Ovary (tissue), 9 donors: Measurements from ENCODE around the gene ASIP. TPM values are rescaled to one million over a fixed set of nuclear protein-coding genes. Genes with fewer than 3 reads are reported as not detected.
A peak's percentile ranks its signal among the peaks of the same experiment; 100 is the strongest.
"Not testable (repeated sequence)": the region's sequence is repeated elsewhere in the genome, so short reads cannot be mapped to it uniquely, and the experiment has no call there.

Experiments used
- DNase-seq, 5 donors: peaks; one replicate each; pipeline ENCODE4 v3.0.0-alpha.2; 2019 to 2020
- H3K27ac ChIP-seq, 2 donors: fragments of 200-600 bp; one replicate each; pipeline versions ENCODE4 v1.5.1 to v1.8.0; 2019 to 2022
- H3K27me3 ChIP-seq: fragments of 200-600 bp; one replicate; pipeline ENCODE4 v1.8.0; 2022
- H3K36me3 ChIP-seq: fragments of 200-600 bp; sonication (generic); one replicate; pipeline ENCODE4 v1.5.1; 2019
- H3K4me1 ChIP-seq: one replicate; pipeline ENCODE4 v1.8.1; 2013; ENCODE audit warnings: mild to moderate bottlenecking, moderate library complexity; ENCODE audit not compliant: insufficient read depth
- H3K4me3 ChIP-seq: fragments of 200-600 bp; sonication (generic); one replicate; pipeline ENCODE4 v1.5.1; 2017
- H3K9me3 ChIP-seq, 2 donors: fragments of 200-600 bp in 1 of 2; sonication (generic) in 1 of 2; one replicate each; pipeline versions ENCODE4 v1.5.1 to v1.8.1; 2013 to 2019; ENCODE audit warnings: mild to moderate bottlenecking in 1 of 2, moderate library complexity in 1 of 2
- CTCF ChIP-seq, 3 donors: fragments of 450-650 bp in 2 of 3; fragments of 200-600 bp in 1 of 3; IDR thresholded peaks; one replicate each; pipeline versions ENCODE4 v1.5.1 to v1.8.0; 2016 to 2022; ENCODE audit warnings: antibody characterized with exemption in 3 of 3, mild to moderate bottlenecking in 1 of 3
- EP300 ChIP-seq: sonication (generic); formaldehyde crosslinking; IDR thresholded peaks from one replicate; pipeline ENCODE4 v1.6.1; 2017; ENCODE audit warnings: antibody characterized with exemption
- POLR2A ChIP-seq: fragments of 450-650 bp; IDR thresholded peaks from one replicate; pipeline ENCODE4 v1.6.1; 2017; ENCODE audit warnings: antibody characterized with exemption, mild to moderate bottlenecking, moderate library complexity
- WGBS, 3 donors: extraction: QIAGEN DNeasy Blood & Tissue Kit in 1 of 3; methylation state at CpG; one replicate each; pipeline versions ENCODE4 v1.1.5 to v1.1.7; 2013 to 2017; 5-methylcytosine and 5-hydroxymethylcytosine counted together
- intact Hi-C, 4 donors: fragments of 100-400 bp; cut with DNase I; formaldehyde crosslinking; loops; one replicate each; pipeline versions ENCODE4 v1.11.0 to v1.15.1; 2022 to 2023
- polyA plus RNA-seq, 2 donors: library from polyadenylated mRNA; stranded (reverse); fragments of 200-250 nt in 1 of 2; fragments of 350-450 nt in 1 of 2; fragmentation: Illumina TruSeq in 1 of 2; extraction: RNeasy Lipid Tissue Mini Kit (QIAGEN cat#74804) in 1 of 2; gene quantifications; one replicate each; pipeline ENCODE4 v1.2.3, GENCODE V29; 2013 to 2014
- total RNA-seq, 7 donors: library from RNA; depleted of rRNA in 2 of 7; stranded (reverse); fragments of >200 nt in 2 of 7; fragmentation: NEBNext Ultra II Directional in 3 of 7; extraction: Animal tissue kit (Norgen Biotek cat#: 25700) in 3 of 7; gene quantifications; one replicate each; pipeline versions ENCODE4 v1.1.0 to v1.2.4, GENCODE V29; 2016 to 2023
- donor health status: DM: no; HTN: no; CAD: no; lungs with moderate emphysema.
- donor health status: DM: no; HTN: no; CAD: no.
- donor health status: Bipolar disorder and iron deficiency.
- donor health status: DM: yes; HTN: yes; CAD: no.
- donor health status: DM: no; HTN: no; CAD: no.
- donor health status: DM: yes; HTN: yes; CAD: no.

The ASIP gene
- total and polyA plus RNA-seq, 9 donors: 0.37 to 57.1 (median 22.5) TPM

GRCh38 chr20:34262488-34263288, 21.5 kb downstream of the ASIP start:
- intact Hi-C loops: no loop called here
- Histone ChIP-seq H3K27me3 (no peaks in the 10 kb centered on the region), H3K9me3 (no peaks in the 10 kb centered on the region), H3K36me3 (no peaks in the 10 kb centered on the region), H3K27ac (peak overlapping the region; percentile 19 to 86), H3K4me1 (peaks cover 5% of the 10 kb centered on the region), H3K4me3 (no peak overlapping the region)
- peak; percentile 65 to 86 (median 75) for DNase-seq
- TF ChIP-seq EP300 (no peak), CTCF (IDR thresholded peaks at IDR 0.05) (no peak), POLR2A (peak; percentile 37)
- 21 to 27% (median 22%) methylated on average over 9 of the region's 9 CpGs for WGBS, 3 donors

GRCh38 chr20:34263468-34263867, 22.2 kb downstream of the ASIP start:
- H3K36me3 ChIP-seq, H3K4me3 ChIP-seq, H3K27me3 ChIP-seq, DNase-seq, H3K9me3 ChIP-seq, H3K4me1 ChIP-seq, intact Hi-C loops: not testable (repeated sequence)
- WGBS, 3 donors: 96 to 99% (median 97%) methylated on average over 8 of the region's 8 CpGs
- H3K27ac ChIP-seq: peak overlapping the region; percentile 19 to 86

DNA sequence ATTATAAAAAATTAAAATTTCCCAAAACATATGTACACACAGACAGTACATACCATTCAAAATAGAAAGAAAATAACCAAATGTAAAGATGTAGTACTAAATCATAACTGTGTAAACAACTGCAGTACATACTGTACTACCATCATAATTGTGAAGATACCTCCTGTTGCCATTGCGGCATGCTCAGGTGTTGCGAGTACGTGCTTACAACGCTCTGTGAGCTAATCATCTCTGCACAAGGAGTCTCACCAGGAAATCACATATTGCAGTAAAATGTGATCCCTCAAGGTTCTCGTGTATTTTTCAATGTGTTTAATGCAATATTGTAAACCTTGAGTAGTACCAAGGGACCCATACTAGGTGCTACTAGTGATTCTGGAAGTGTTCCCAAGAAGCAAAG, 22.9 kb downstream of the ASIP start:
- 94 to 96% (median 96%) methylated on average over 5 of the region's 5 CpGs for WGBS, 3 donors
- no peaks in the 10 kb centered on the region for H3K27me3 ChIP-seq
- intact Hi-C loops: no loop called here

DNA sequence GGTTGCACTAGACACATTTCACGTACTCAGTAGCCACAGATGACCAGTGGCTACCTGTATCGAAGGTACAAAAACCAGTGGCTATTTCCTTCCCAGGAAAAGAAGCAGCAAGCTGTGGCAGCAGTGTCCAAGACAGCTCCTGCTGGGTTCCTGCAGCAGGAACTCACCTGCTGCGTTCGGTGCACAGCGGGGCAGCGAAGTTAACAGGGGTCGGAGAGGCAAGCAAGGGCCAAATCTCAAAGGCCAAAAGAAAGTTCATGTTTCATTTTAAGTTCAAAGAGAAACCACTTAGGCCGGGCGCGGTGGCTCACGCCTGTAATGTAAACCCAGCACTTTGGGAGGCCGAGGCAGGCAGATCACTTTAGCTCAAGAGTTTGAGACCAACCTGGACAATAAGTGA, 26.9 kb downstream of the ASIP start:
- intact Hi-C loops: no loop called here
- no peaks in the 10 kb centered on the region for H3K36me3 ChIP-seq
- no peaks in the 10 kb centered on the region for H3K27me3 ChIP-seq
- TF ChIP-seq EP300 (no peak), POLR2A (no peak), CTCF (IDR thresholded peaks at IDR 0.05) (no peak)
- H3K4me3 ChIP-seq: no peak overlapping the region
- DNase-seq: no peak
- WGBS, 3 donors: 97 to 98% (median 97%) methylated on average over 12 of the region's 12 CpGs
- peak overlapping the region in 1 of 2 donors; percentile 62 for H3K27ac ChIP-seq
- no peaks in the 10 kb centered on the region for H3K9me3 ChIP-seq
- peaks cover 3% of the 10 kb centered on the region for H3K4me1 ChIP-seq

More for the DNA sequence above, 22.9 kb downstream of the ASIP start:
- no peaks in the 10 kb centered on the region for H3K9me3 ChIP-seq
- H3K4me1 ChIP-seq: peaks cover 5% of the 10 kb centered on the region
- H3K36me3 ChIP-seq: no peaks in the 10 kb centered on the region
- no peak for TF ChIP-seq EP300
- TF ChIP-seq CTCF (IDR thresholded peaks at IDR 0.05): no peak
- TF ChIP-seq POLR2A: no peak
- no peak overlapping the region for H3K27ac ChIP-seq
- no peak for DNase-seq
- no peak overlapping the region for H3K4me3 ChIP-seq
